GM12878 (cell line): ENCODE data around the gene KLHL30. TPM values are rescaled to one million over a fixed set of nuclear protein-coding genes. Genes with fewer than 3 reads are reported as not detected.

Experiments
- ATAC-seq: fragments of 200-7000 bp; cut with Tn5 transposase; 3 replicates; pipeline ENCODE4 v1.9.1; 2020; ENCODE audit warnings: mild to moderate bottlenecking, moderate library complexity
- BruUV-seq: library from RNA; stranded (reverse); fragments of 400-500 nt; replicated peaks from 2 replicates; lab custom pipeline; 2021; lab: Mats Ljungman, UMichigan
- CTCF ChIA-PET: fragments of 300-600 bp; sonication (Branson Sonifier 250); formaldehyde crosslinking; extraction: SDS; loops from one replicate; lab custom pipeline; 2021; ENCODE audit warnings: inconsistent platforms; lab: Yijun Ruan, JAX
- POLR2A ChIA-PET: fragments of 350-600 bp; formaldehyde crosslinking; extraction: SDS; loops from one replicate; lab custom pipeline; 2021; ENCODE audit warnings: inconsistent platforms; lab: Charles Lee
- RAD21 ChIA-PET: fragments of 300-600 bp; sonication (Branson Sonifier 250); formaldehyde crosslinking; loops from one replicate; lab custom pipeline; 2023; ENCODE audit warnings: antibody characterized with exemption; ENCODE audit not compliant: unreplicated experiment; lab: Charles Lee
- SMC1A ChIA-PET: fragments of 300-600 bp; sonication (Branson Sonifier 250); formaldehyde crosslinking; loops from one replicate; lab custom pipeline; 2023; ENCODE audit not compliant: unreplicated experiment, uncharacterized antibody; lab: Charles Lee
- DNase-seq: peaks from one replicate; pipeline ENCODE4 v3.0.0-alpha.2; 2011; ENCODE audit warnings: low read depth, low spot score
- FAIRE-seq: peaks from 3 replicates; lab custom pipeline; 2011; peaks lifted over from hg19 to GRCh38; lab: Jason Lieb, UNC
- H2AFZ ChIP-seq: 2 replicates; pipeline ENCODE4 v1.6.0; 2011; ENCODE audit warnings: low read depth, low read length, control low read depth; ENCODE audit not compliant: control insufficient read depth
- H3K27ac ChIP-seq: 2 replicates; pipeline ENCODE4 v1.5.1; 2011; ENCODE audit warnings: control low read depth; ENCODE audit not compliant: control insufficient read depth, insufficient read depth
- H3K27me3 ChIP-seq, 2 experiments: replicated peaks in 1 of 2; 2 replicates each; pipeline versions ENCODE4 v1.6.0 to v1.6.1; 2011; ENCODE audit warnings: low read length in 1 of 2; ENCODE audit not compliant: control insufficient read depth in 2 of 2, insufficient read depth in 2 of 2
- H3K36me3 ChIP-seq, 2 experiments: 2 replicates each; pipeline ENCODE4 v1.5.1; 2011; ENCODE audit warnings: low read length in 1 of 2; ENCODE audit not compliant: control insufficient read depth in 2 of 2, insufficient read depth in 2 of 2
- H3K4me1 ChIP-seq: 2 replicates; pipeline ENCODE4 v1.6.1; 2011; ENCODE audit warnings: mild to moderate bottlenecking, low read length, moderate library complexity, mixed read lengths; ENCODE audit not compliant: control insufficient read depth, insufficient read depth
- H3K4me2 ChIP-seq: 2 replicates; pipeline ENCODE4 v1.6.0; 2011; ENCODE audit warnings: control low read depth; ENCODE audit not compliant: control insufficient read depth, insufficient read depth
- H3K4me3 ChIP-seq: fragments of 200-600 bp; sonication (generic); 2 replicates; pipeline ENCODE4 v1.5.1; 2016
- H3K79me2 ChIP-seq: 2 replicates; pipeline ENCODE4 v1.6.0; 2011; ENCODE audit warnings: low read length; ENCODE audit not compliant: control insufficient read depth, insufficient read depth
- H3K9ac ChIP-seq: 2 replicates; pipeline ENCODE4 v1.8.0; 2011; ENCODE audit warnings: low read length, control low read depth, mixed read lengths; ENCODE audit not compliant: control insufficient read depth, insufficient read depth
- H3K9me3 ChIP-seq: replicated peaks from 3 replicates; pipeline ENCODE4 v1.5.1; 2011; ENCODE audit warnings: mild to moderate bottlenecking, low read length; ENCODE audit not compliant: control insufficient read depth, insufficient read depth
- H4K20me1 ChIP-seq: 2 replicates; pipeline ENCODE4 v1.6.0; 2011; ENCODE audit not compliant: control insufficient read depth, insufficient read depth
- ASH2L ChIP-seq: fragments of 300-600, 200-600 bp; sonication (generic); IDR thresholded peaks from 2 replicates; pipeline ENCODE4 v1.6.1; 2017; ENCODE audit warnings: low read depth, mild to moderate bottlenecking, borderline replicate concordance
- BACH1 ChIP-seq: fragments of 450-650 bp; IDR thresholded peaks from 2 replicates; pipeline ENCODE4 v1.6.1; 2017; ENCODE audit warnings: mild to moderate bottlenecking, borderline replicate concordance
- BHLHE40 ChIP-seq, 2 experiments: fragments of 450-650 bp in 1 of 2; IDR thresholded peaks; 2 replicates each; pipeline ENCODE4 v1.6.1; 2011 to 2017; ENCODE audit warnings: low read depth in 2 of 2, borderline replicate concordance in 1 of 2, improper control_type of control experiment in 1 of 2, low read length in 1 of 2, mild to moderate bottlenecking in 1 of 2
- FOXM1 ChIP-seq: IDR thresholded peaks from 2 replicates; pipeline ENCODE4 v1.6.1; 2012; ENCODE audit warnings: low read depth, mild to moderate bottlenecking, inconsistent platforms, low read length, moderate library complexity
- MEF2B ChIP-seq: fragments of 450-650 bp; IDR thresholded peaks from 2 replicates; pipeline ENCODE4 v1.6.1; 2018; ENCODE audit warnings: mild to moderate bottlenecking, moderate library complexity; ENCODE audit not compliant: partially characterized antibody, poor library complexity, severe bottlenecking
- RELA ChIP-seq: fragments of 450-650 bp; IDR thresholded peaks from 2 replicates; pipeline ENCODE4 v1.8.0; 2014; ENCODE audit warnings: borderline replicate concordance; ENCODE audit not compliant: partially characterized antibody
- WGBS: methylation state at CpG from one replicate; pipeline ENCODE4 v1.1.6; 2016; ENCODE audit warnings: low lambda C conversion rate; ENCODE audit not compliant: insufficient replicate concordance, insufficient coverage; ENCODE audit errors: missing lambda C conversion rate; 5-methylcytosine and 5-hydroxymethylcytosine counted together
- in situ Hi-C: fragments of 300-500 bp; cut with MboI; formaldehyde crosslinking; loops from 9 replicates; pipeline ENCODE4 v1.14.3; 2018; ENCODE audit warnings: mixed read lengths
- intact Hi-C: fragments of 100-400 bp; cut with micrococcal nuclease; formaldehyde crosslinking; loops from one replicate; pipeline ENCODE4 v1.14.2; 2022; ENCODE audit not compliant: unreplicated experiment
- polyA plus RNA-seq, 11 experiments: library from polyadenylated mRNA; depleted of rRNA in 4 of 11; unstranded in 6 of 11; stranded (reverse) in 5 of 11; fragments of >200 nt; fragmentation: Nextera tagmentation in 4 of 11; fragmentation: Illumina TruSeq in 1 of 11; extraction: Ambion mirVana in 4 of 11; extraction: Trizol in 1 of 11; gene quantifications; 1 replicate in 1 of 11; 2 replicates in 10 of 11; pipeline versions ENCODE4 v1.2.1 to v1.2.3, GENCODE V29; 2011 to 2016; ENCODE audit warnings: inconsistent platforms in 2 of 11, missing spikeins in 2 of 11, low read depth in 1 of 11
- total RNA-seq, 4 experiments: library from RNA; depleted of rRNA in 3 of 4; stranded (reverse); fragments of >200 nt in 3 of 4; fragmentation: Illumina TruSeq in 1 of 4; extraction: Trizol in 1 of 4; gene quantifications; 2 replicates each; pipeline versions ENCODE4 v1.2.1 to v1.2.3, GENCODE V29; 2013 to 2021
- TF ChIP-seq, protein P1 (sequence below): fragments of 450-650 bp; IDR thresholded peaks from 2 replicates; pipeline ENCODE4 v1.6.1; 2016; ENCODE audit warnings: mild to moderate bottlenecking

Gene KLHL30
- total and polyA plus RNA-seq, 10 of the 15 experiments (the other 5 are each of a cell fraction or from before 2014, with no cell fraction given): 0.03 TPM; not detected in 9

DNA sequence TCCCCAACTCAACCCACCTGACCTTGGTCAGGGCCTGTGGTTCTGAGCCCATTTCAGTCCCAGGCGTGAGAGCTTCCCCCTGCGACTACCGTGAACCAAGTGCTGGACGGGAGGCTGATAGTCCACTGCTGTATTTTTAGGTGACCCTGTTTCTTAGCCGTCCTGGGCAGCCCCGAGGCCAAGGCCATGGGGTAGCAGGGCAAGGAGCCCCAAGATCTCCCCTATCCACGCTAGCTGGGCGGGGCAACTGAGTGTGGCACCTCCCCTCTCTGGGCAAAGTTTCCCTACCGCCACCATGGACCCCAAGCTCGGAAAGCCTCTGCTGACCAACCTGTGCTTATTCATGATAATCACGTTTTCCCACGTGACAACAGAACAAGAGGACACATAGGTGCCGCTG is 583 bp upstream of the KLHL30 start:
- Histone ChIP-seq H3K4me1 (peaks cover 4% of the 10 kb centered on the region; the same call in 1 of the 2 replicates), H3K27ac (no peak overlapping the region), H3K9me3 (no peaks in the 10 kb centered on the region), H3K36me3 (no peaks in the 10 kb centered on the region), H4K20me1 (no peaks in the 10 kb centered on the region), H3K4me3 (no peak overlapping the region), H3K4me2 (no peak overlapping the region), H3K9ac (no peak overlapping the region), H3K27me3 (no peaks in the 10 kb centered on the region), H3K79me2 (no peaks in the 10 kb centered on the region), H2AFZ (no peak overlapping the region)
- ATAC-seq (no peak), FAIRE-seq (no peak), DNase-seq (no peak)
- RAD21 ChIA-PET: no interaction called here
- CTCF ChIA-PET: interaction anchor here (0.8 to 2.5 kb wide), 2 partner anchors 29 kb away, joined by 5 to 17 read pairs; no protein-coding TSS in a partner anchor
- no TSS peak for BruUV-seq
- POLR2A ChIA-PET: no interaction called here
- intact Hi-C loops (no loop called here), in situ Hi-C loops (no loop called here)
- 65% methylated on average over 12 of the region's 13 CpGs for WGBS
- no peak for TF ChIP-seq ASH2L
- TF ChIP-seq MEF2B: no peak
- TF ChIP-seq BHLHE40 (IDR thresholded peaks at IDR 0.05; ENCODE audit: borderline replicate concordance in 1 of 2, low read depth in 2 of 2, low read length in 1 of 2): no peak
- no peak for TF ChIP-seq BACH1
- TF ChIP-seq, protein P1, sequence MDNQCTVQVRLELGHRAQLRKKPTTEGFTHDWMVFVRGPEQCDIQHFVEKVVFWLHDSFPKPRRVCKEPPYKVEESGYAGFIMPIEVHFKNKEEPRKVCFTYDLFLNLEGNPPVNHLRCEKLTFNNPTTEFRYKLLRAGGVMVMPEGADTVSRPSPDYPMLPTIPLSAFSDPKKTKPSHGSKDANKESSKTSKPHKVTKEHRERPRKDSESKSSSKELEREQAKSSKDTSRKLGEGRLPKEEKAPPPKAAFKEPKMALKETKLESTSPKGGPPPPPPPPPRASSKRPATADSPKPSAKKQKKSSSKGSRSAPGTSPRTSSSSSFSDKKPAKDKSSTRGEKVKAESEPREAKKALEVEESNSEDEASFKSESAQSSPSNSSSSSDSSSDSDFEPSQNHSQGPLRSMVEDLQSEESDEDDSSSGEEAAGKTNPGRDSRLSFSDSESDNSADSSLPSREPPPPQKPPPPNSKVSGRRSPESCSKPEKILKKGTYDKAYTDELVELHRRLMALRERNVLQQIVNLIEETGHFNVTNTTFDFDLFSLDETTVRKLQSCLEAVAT: no peak
- no peak for TF ChIP-seq FOXM1
- TF ChIP-seq RELA: no peak
- SMC1A ChIA-PET: interaction anchor here (1.4 kb wide), 1 partner anchor 29 kb away, joined by 3 read pairs; no protein-coding TSS in a partner anchor
